ENCODE data around the gene SURF2.

GRCh38 chr9:133393399-133393798, 37.0 kb downstream of the SURF2 start:
- TF ChIP-seq CHD2 (IDR thresholded peaks at IDR 0.05; ENCODE audit: low read length, partially characterized antibody) (no peak), CTCF (IDR thresholded peaks at IDR 0.05) (no peak), POLR2AphosphoS5 (IDR thresholded peaks at IDR 0.05; ENCODE audit: low read depth, low read length) (no peak), ELF1 (IDR thresholded peaks at IDR 0.05) (no peak), YY1 (IDR thresholded peaks at IDR 0.05; ENCODE audit: low read depth) (no peak), FOSL2 (IDR thresholded peaks at IDR 0.05; ENCODE audit: borderline replicate concordance, low read depth) (no peak), TCF12 (IDR thresholded peaks at IDR 0.05) (no peak)
